Activated naive CD4-positive, alpha-beta T cell (primary cell): ENCODE data around the gene EIF4E2.

Experiments
- DNase-seq, 4 experiments: peaks; one replicate each; lab custom pipeline; 2025; lab: John Stamatoyannopoulos, UW

Gene EIF4E2

GRCh38 chr2:232538671-232539070 lies 11.8 kb upstream of the EIF4E2 start:
- no peak for DNase-seq

- DNase-seq, result no peak
These were observed 10.9 kb upstream of the EIF4E2 start, which contains the start of gene CHRNG for GRCh38 chr2:232539298-232540231. TSS of gene CHRNG (plus strand) at chr2:232539692. CDS start at chr2:232539748, 56 bp downstream.

DNA sequence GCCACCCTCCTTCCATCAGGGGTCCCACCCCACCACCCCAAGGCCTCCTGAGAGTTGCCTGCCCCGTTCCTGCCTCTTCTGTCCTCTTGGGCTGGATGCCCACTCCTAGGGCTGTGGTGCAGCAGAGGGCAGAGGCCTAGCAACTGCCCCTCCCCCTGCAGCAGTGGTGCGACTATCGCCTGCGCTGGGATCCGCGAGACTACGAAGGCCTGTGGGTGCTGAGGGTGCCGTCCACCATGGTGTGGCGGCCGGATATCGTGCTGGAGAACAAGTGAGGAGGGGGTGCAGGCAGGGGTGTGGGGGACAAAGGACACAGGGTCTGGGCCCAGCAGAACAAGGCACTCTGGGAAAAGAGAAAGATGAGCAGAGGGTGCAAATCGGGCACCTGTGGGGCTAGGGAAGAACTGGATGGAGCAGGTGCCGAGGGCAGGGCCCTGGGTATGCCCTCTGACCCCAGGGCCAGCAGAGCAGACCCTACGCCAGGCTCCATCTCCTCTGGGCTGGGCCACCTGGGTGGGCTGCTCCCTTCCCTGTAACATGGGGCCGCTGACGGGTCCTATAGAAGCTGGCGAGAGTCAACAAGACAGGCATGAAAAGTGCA lies 9.9 kb upstream of the EIF4E2 start:
- no peak for DNase-seq

DNA sequence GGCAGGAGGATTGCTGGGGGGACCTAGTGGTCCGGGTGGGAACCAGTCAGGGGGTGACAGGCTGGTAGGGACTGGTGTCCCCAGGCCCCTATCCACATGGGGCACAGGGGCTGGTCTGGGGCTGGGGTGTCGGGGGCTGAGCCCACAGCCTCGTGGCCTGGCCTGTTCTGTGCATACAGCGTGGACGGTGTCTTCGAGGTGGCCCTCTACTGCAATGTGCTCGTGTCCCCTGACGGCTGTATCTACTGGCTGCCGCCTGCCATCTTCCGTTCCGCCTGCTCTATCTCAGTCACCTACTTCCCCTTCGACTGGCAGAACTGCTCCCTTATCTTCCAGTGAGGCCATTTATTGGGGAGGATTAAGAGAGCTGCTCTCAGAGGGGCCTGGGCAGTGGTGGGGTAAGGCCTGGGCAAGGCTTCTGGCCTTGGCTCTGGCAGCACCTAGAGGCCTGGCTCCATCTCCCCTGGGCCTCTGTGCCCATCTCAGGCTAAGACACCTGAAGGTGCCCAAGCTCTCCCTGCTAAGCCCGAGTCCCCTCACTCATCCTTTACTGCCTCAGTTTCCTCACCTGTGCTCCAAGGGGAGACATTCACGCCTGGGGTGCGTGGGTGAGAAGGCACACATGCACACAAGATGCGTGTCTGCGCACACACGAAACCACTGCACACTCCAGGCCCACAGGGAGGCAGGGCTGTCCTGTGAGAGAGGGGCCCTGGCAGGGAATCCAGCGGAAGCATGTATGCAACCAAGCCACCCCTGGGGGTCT lies 9.1 kb upstream of the EIF4E2 start:
- DNase-seq, result no peak

DNA sequence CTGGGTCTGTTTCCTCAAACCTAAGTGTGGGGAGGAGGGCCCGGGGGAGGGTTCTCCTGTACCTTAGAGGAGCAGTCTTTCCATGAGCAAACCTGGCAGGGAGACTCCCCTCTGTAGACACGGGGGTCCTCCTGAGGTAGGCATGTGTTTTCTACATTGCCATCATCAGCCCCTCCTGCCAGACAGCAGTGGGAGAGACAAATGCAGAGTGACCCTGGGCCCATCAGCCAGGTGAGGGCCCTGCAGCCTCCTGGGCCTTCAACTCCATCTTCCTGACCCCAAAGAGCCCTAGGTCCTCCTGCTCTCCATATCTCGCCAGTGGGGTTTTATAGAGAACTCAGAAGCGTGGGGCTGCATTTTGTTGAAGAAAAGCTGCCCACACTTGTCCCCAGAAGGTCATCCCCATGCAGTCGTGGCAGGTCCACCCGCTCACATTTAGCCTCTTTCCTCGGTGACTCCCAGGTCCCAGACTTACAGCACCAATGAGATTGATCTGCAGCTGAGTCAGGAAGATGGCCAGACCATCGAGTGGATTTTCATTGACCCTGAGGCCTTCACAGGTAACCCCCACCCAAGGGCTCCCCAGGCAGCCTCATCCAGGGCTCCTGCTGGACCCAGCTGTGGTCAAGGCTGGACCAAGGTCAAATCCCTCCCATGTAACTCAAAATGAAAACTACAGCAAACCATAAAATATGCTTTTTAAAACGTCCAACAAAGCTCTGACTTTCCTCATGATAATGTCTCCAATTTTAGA lies 8.4 kb upstream of the EIF4E2 start:
- no peak for DNase-seq

GRCh38 chr2:232542715-232543467 lies 7.6 kb upstream of the EIF4E2 start:
- no peak for DNase-seq

DNA sequence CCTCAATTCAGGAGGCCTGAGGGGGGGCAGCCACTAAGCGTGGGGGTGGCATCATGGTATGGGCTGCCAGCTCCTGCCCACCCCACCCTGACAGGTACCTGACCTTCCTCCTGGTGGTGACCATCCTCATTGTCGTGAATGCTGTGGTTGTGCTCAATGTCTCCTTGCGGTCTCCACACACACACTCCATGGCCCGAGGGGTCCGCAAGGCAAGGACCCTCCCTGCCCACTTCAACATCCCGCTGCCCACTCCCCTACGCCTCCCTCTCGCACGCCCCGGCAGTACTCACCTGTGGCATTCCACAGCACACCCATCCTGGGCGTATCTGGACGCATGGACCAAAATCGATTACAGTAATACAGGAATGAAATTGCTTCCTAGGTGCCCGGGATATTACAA lies 7.0 kb upstream of the EIF4E2 start:
- no peak for DNase-seq

- DNase-seq, result no peak
These were observed 6.4 kb upstream of the EIF4E2 start for GRCh38 chr2:232543928-232544631.

DNA sequence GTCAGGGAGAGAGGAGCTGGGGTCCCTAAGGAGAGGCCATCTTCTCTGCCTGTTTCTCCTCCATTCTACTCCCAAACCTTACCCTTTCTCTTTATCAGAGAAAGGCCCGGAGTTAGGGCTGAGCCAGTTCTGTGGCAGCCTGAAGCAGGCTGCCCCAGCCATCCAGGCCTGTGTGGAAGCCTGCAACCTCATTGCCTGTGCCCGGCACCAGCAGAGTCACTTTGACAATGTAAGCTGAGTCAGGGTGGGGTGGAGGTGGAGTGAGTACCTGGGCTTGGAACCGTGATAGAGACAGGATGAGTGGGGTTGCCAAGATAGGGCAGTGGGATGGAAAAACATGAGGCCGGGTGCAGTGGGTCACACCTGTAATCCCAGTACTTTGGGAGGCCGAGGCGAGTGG lies 5.8 kb upstream of the EIF4E2 start:
- DNase-seq, result no peak

- no peak for DNase-seq
These were observed 4.7 kb upstream of the EIF4E2 start for GRCh38 chr2:232545511-232546375.

- no peak for DNase-seq
These were observed 2.5 kb upstream of the EIF4E2 start for GRCh38 chr2:232547991-232548390.

- DNase-seq, result peak in 1 of 4 experiments; percentile 55
These were observed 685 bp upstream of the EIF4E2 start for GRCh38 chr2:232549655-232550353.

DNA sequence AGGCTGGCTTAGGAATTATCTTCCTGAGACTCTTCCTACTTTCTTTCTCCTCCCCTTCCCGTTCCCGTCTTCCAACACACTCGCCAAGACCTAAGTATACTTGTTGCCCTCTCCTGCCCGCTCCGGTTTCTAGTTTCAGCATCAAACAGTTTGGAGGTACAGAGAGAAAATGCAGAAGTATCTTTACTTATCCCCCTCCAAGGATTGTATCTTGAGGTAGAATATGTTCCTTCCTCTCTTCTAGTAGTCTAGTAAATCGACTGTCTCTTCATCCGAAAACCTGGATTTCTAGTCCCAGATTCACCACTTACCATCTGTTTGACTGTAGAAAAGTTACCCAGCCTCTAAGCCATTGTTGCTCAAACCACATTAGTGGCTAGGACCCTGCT lies 755 bp downstream of the EIF4E2 start:
- DNase-seq, result no peak

- DNase-seq, result no peak
These were observed 1.3 kb downstream of the EIF4E2 start for GRCh38 chr2:232551776-232552175.

DNA sequence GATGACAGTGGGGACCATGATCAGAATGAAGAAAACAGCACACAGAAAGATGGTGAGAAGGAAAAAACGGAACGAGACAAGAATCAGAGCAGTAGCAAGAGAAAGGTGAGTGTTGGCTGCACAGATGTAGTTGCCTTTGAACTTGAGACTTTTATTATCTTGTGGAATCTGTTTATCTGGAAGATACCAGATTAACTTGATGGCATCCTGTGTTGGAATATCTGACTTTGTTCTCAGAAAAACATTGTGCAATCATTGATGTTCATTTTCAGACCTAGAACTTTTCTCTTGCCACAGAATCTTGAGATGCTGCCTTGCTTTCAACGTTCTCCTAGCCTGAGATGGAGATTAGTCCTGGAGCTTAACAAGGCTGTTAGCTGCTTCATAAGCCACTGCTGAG lies 5.9 kb downstream of the EIF4E2 start:
- DNase-seq, result no peak

GRCh38 chr2:232562515-232563151 lies 12.1 kb downstream of the EIF4E2 start:
- no peak for DNase-seq

GRCh38 chr2:232563580-232563979 lies 13.1 kb downstream of the EIF4E2 start:
- no peak for DNase-seq

GRCh38 chr2:232567721-232568120 lies 17.2 kb downstream of the EIF4E2 start:
- no peak for DNase-seq
